Naive thymus-derived CD4-positive, alpha-beta T cell (primary cell): ENCODE results near the gene RHBDD1. TPM values are rescaled to one million over a fixed set of nuclear protein-coding genes. Genes with fewer than 3 reads are reported as not detected.

ENCODE experiments used
- ATAC-seq: fragments of 150-1000 bp; cut with Tn5 transposase; 2 replicates; pipeline ENCODE4 v1.10.0; 2021; ENCODE audit warnings: mild to moderate bottlenecking, moderate library complexity
- CTCF ChIA-PET: fragments of 350-600 bp; sonication (Branson Sonifier 250); formaldehyde crosslinking; loops from one replicate; lab custom pipeline; 2021; ENCODE audit warnings: antibody characterized with exemption; lab: Charles Lee
- POLR2A ChIA-PET: fragments of 350-600 bp; sonication (Branson Sonifier 250); formaldehyde crosslinking; loops from one replicate; lab custom pipeline; 2021; ENCODE audit warnings: antibody characterized with exemption, inconsistent platforms; lab: Charles Lee
- DNase-seq, 9 donors: peaks; one replicate each; pipeline versions ENCODE4 v3.0.0 to v3.0.0-alpha.2; 2020 to 2022; ENCODE audit warnings: mixed read lengths in 1 of 9
- H3K27ac ChIP-seq: one replicate; pipeline ENCODE4 v1.7.0; 2013; ENCODE audit warnings: mild to moderate bottlenecking, low read depth, low read length, moderate library complexity
- H3K27me3 ChIP-seq, 2 donors: one replicate each; pipeline ENCODE4 v1.7.0; 2013; ENCODE audit warnings: low read length in 2 of 2, mild to moderate bottlenecking in 2 of 2, moderate library complexity in 2 of 2; ENCODE audit not compliant: control insufficient read depth in 2 of 2, insufficient read depth in 2 of 2
- H3K36me3 ChIP-seq, 3 experiments: 1 replicate in 2 of 3; 2 replicates in 1 of 3; pipeline ENCODE4 v1.7.0; 2013; ENCODE audit warnings: low read length in 3 of 3, mild to moderate bottlenecking in 3 of 3, moderate library complexity in 1 of 3; ENCODE audit not compliant: insufficient read depth in 3 of 3, control insufficient read depth in 2 of 3
- H3K4me1 ChIP-seq, 2 donors: one replicate each; pipeline ENCODE4 v1.7.0; 2013; ENCODE audit warnings: low read length in 2 of 2, mild to moderate bottlenecking in 2 of 2, moderate library complexity in 1 of 2; ENCODE audit not compliant: control insufficient read depth in 2 of 2, insufficient read depth in 2 of 2
- H3K4me3 ChIP-seq: 2 replicates; pipeline ENCODE4 v1.7.0; 2013; ENCODE audit warnings: mild to moderate bottlenecking, low read length
- H3K9me3 ChIP-seq, 3 experiments: 1 replicate in 2 of 3; 2 replicates in 1 of 3; pipeline ENCODE4 v1.7.0; 2013; ENCODE audit warnings: low read length in 3 of 3; ENCODE audit not compliant: control insufficient read depth in 2 of 3
- H3K27ac Mint-ChIP-seq, 9 donors: one replicate each; pipeline ENCODE4 v1.8.0; 2020 to 2022; ENCODE audit warnings: mixed read lengths in 9 of 9, mild to moderate bottlenecking in 8 of 9, moderate library complexity in 5 of 9, inconsistent platforms in 2 of 9
- H3K27me3 Mint-ChIP-seq, 5 donors: one replicate each; pipeline ENCODE4 v1.8.0; 2021 to 2022; ENCODE audit warnings: mixed read lengths in 5 of 5, mild to moderate bottlenecking in 1 of 5
- H3K36me3 Mint-ChIP-seq, 5 donors: one replicate each; pipeline ENCODE4 v1.8.0; 2020 to 2022; ENCODE audit warnings: mixed read lengths in 5 of 5, mild to moderate bottlenecking in 3 of 5, inconsistent platforms in 1 of 5
- H3K4me1 Mint-ChIP-seq, 7 donors: one replicate each; pipeline ENCODE4 v1.8.0; 2020 to 2022; ENCODE audit warnings: mixed read lengths in 7 of 7, mild to moderate bottlenecking in 3 of 7, inconsistent platforms in 1 of 7
- H3K4me3 Mint-ChIP-seq, 10 donors: one replicate each; pipeline ENCODE4 v1.8.0; 2020 to 2022; ENCODE audit warnings: mild to moderate bottlenecking in 10 of 10, mixed read lengths in 10 of 10, moderate library complexity in 6 of 10, inconsistent platforms in 2 of 10
- H3K9me3 Mint-ChIP-seq, 11 donors: one replicate each; pipeline ENCODE4 v1.8.0; 2020 to 2022; ENCODE audit warnings: mixed read lengths in 11 of 11, mild to moderate bottlenecking in 4 of 11, inconsistent platforms in 1 of 11, moderate library complexity in 1 of 11
- intact Hi-C, 2 donors: fragments of 100-400 bp; cut with micrococcal nuclease; formaldehyde crosslinking; loops; one replicate each; pipeline ENCODE4 v1.15.1; 2023
- polyA plus RNA-seq, 2 donors: library from polyadenylated mRNA; unstranded; fragments of 300-500 nt; fragmentation: Illumina TruSeq; gene quantifications; one replicate each; pipeline ENCODE4 v1.2.3, GENCODE V29; 2021
- total RNA-seq, 6 experiments: library from RNA in 5 of 6; stranded (reverse) in 5 of 6; gene quantifications; 1 replicate in 5 of 6; 2 replicates in 1 of 6; pipeline ENCODE4 v1.2.3 and lab custom pipeline; 2021 to 2026

Gene RHBDD1
- total and polyA plus RNA-seq, 7 experiments from 2014 or later, result 21.2 to 70.8 (median 48.3) TPM

- H3K9me3 ChIP-seq, result no peaks in the 10 kb centered on the region
- Mint-ChIP-seq H3K9me3 (no peaks in the 10 kb centered on the region), H3K27ac (peak overlapping the region; percentile 51 to 91 (median 76)), H3K36me3 (peaks cover 0 to 2% (median 0%) of the 10 kb centered on the region in 5 donors), H3K27me3 (peaks cover 5 to 24% (median 13%) of the 10 kb centered on the region in 5 donors), H3K4me1 (peaks cover 11 to 33% (median 22%) of the 10 kb centered on the region in 7 donors), H3K4me3 (peak overlapping the region; percentile 86 to 97 (median 91))
- H3K4me3 ChIP-seq, result peak overlapping the region; percentile 77
- ChIA-PET CTCF (interaction anchor here (1.0 to 3.1 kb wide), 9 partner anchors 10 to 1135 kb away, joined by 3 to 25 read pairs (median 8); partner anchors contain the start of gene RHBDD1), POLR2A (interaction anchor here (0.5 to 3.5 kb wide), 4 partner anchors 10 to 239 kb away, joined by 3 to 17 read pairs (median 11); partner anchors contain the start of gene RHBDD1)
- H3K36me3 ChIP-seq, result peaks cover 0 to 10% (median 0%) of the 10 kb centered on the region in 3 experiments
- DNase-seq, result peak; percentile 46 to 82 (median 65)
- no peaks in the 10 kb centered on the region for H3K27me3 ChIP-seq
- ATAC-seq, result peak; percentile 54
- peaks cover 9 to 13% of the 10 kb centered on the region in 2 donors for H3K4me1 ChIP-seq
- peak overlapping the region; percentile 24 for H3K27ac ChIP-seq
- intact Hi-C loops, result loop anchor here (1.0 to 10.0 kb wide), 8 partner anchors 151 to 1799 kb away; no protein-coding TSS in a partner anchor
Measured at GRCh38 chr2:226800941-226801784, 34.7 kb upstream of the RHBDD1 start.

GRCh38 chr2:226802573-226802972 is 33.3 kb upstream of the RHBDD1 start:
- Mint-ChIP-seq H3K27ac (no peak overlapping the region), H3K4me3 (peak overlapping the region in 1 of 10 donors; percentile 12), H3K4me1 (peaks cover 10 to 24% (median 21%) of the 10 kb centered on the region in 7 donors), H3K36me3 (no peaks in the 10 kb centered on the region), H3K9me3 (no peaks in the 10 kb centered on the region), H3K27me3 (peaks cover 15 to 31% (median 22%) of the 10 kb centered on the region in 5 donors)
- Histone ChIP-seq H3K9me3 (no peaks in the 10 kb centered on the region), H3K27me3 (no peaks in the 10 kb centered on the region), H3K4me1 (peaks cover 9 to 13% of the 10 kb centered on the region in 2 donors), H3K27ac (no peak overlapping the region), H3K4me3 (no peak overlapping the region), H3K36me3 (peaks cover 0 to 10% (median 0%) of the 10 kb centered on the region in 3 experiments)
- ChIA-PET POLR2A (interaction anchor here (0.7 to 2.0 kb wide), 4 partner anchors 12 to 1133 kb away, joined by 3 to 14 read pairs (median 4); partner anchors contain the start of gene RHBDD1), CTCF (interaction anchor here (0.6 to 3.1 kb wide), 26 partner anchors 8 to 1141 kb away, joined by 3 to 25 read pairs (median 4); partner anchors contain the start of gene RHBDD1)
- intact Hi-C loops, result loop anchor here (1.0 to 10.0 kb wide), 12 partner anchors 176 to 1800 kb away; no protein-coding TSS in a partner anchor
- peak in 7 of 9 donors; percentile 50 to 75 (median 67) for DNase-seq
- ATAC-seq, result peak; percentile 39

- H3K36me3 Mint-ChIP-seq, result no peaks in the 10 kb centered on the region
- no peak overlapping the region for H3K4me3 ChIP-seq
- DNase-seq (no peak), ATAC-seq (no peak)
- CTCF ChIA-PET, result interaction anchor here (0.6 to 1.9 kb wide), 10 partner anchors 9 to 1142 kb away, joined by 3 to 20 read pairs (median 3); no protein-coding TSS in a partner anchor
- no peaks in the 10 kb centered on the region for H3K27me3 ChIP-seq
- peaks cover 10 to 23% (median 21%) of the 10 kb centered on the region in 7 donors for H3K4me1 Mint-ChIP-seq
- H3K36me3 ChIP-seq, result peaks cover 0 to 10% (median 0%) of the 10 kb centered on the region in 3 experiments
- no peaks in the 10 kb centered on the region for H3K9me3 Mint-ChIP-seq
- peaks cover 9 to 13% of the 10 kb centered on the region in 2 donors for H3K4me1 ChIP-seq
- POLR2A ChIA-PET, result interaction anchor here (2.0 kb wide), 1 partner anchor 32 kb away, joined by 14 read pairs; the partner anchor contains the start of gene RHBDD1
- H3K27me3 Mint-ChIP-seq, result peaks cover 23 to 37% (median 28%) of the 10 kb centered on the region in 5 donors
- H3K9me3 ChIP-seq, result no peaks in the 10 kb centered on the region
- intact Hi-C loops, result loop anchor here (2.0 to 10.0 kb wide), 7 partner anchors 379 to 1801 kb away; no protein-coding TSS in a partner anchor
- no peak overlapping the region for H3K27ac Mint-ChIP-seq
- H3K4me3 Mint-ChIP-seq, result no peak overlapping the region
- H3K27ac ChIP-seq, result no peak overlapping the region
Measured at GRCh38 chr2:226803410-226803809, 32.4 kb upstream of the RHBDD1 start.

- H3K36me3 Mint-ChIP-seq, result no peaks in the 10 kb centered on the region
- H3K4me1 Mint-ChIP-seq, result no peaks in the 10 kb centered on the region
- Histone ChIP-seq H3K4me3 (no peak overlapping the region), H3K9me3 (no peaks in the 10 kb centered on the region), H3K27ac (no peak overlapping the region), H3K4me1 (no peaks in the 10 kb centered on the region), H3K36me3 (no peaks in the 10 kb centered on the region), H3K27me3 (no peaks in the 10 kb centered on the region)
- ChIA-PET CTCF (no interaction called here), POLR2A (no interaction called here)
- DNase-seq (no peak), ATAC-seq (no peak)
- no peak overlapping the region for H3K27ac Mint-ChIP-seq
- H3K9me3 Mint-ChIP-seq, result peaks cover 0 to 1% (median 0%) of the 10 kb centered on the region in 11 donors
- H3K4me3 Mint-ChIP-seq, result no peak overlapping the region
- intact Hi-C loops, result loop anchor here in 1 of 2 donors (2.0 to 10.0 kb wide), 2 partner anchors 294 to 422 kb away; no protein-coding TSS in a partner anchor
- H3K27me3 Mint-ChIP-seq, result peaks cover 21 to 46% (median 42%) of the 10 kb centered on the region in 5 donors
Measured at GRCh38 chr2:226813148-226813701, 22.6 kb upstream of the RHBDD1 start.

GRCh38 chr2:226818930-226819329 is 16.9 kb upstream of the RHBDD1 start:
- H3K9me3 Mint-ChIP-seq, result peaks cover 0 to 6% (median 0%) of the 10 kb centered on the region in 11 donors
- DNase-seq (no peak), ATAC-seq (no peak)
- H3K27me3 Mint-ChIP-seq, result peaks cover 12 to 27% (median 12%) of the 10 kb centered on the region in 5 donors
- Histone ChIP-seq H3K9me3 (no peaks in the 10 kb centered on the region), H3K4me1 (no peaks in the 10 kb centered on the region), H3K36me3 (no peaks in the 10 kb centered on the region), H3K27ac (no peak overlapping the region), H3K4me3 (no peak overlapping the region), H3K27me3 (no peaks in the 10 kb centered on the region)
- H3K4me1 Mint-ChIP-seq, result no peaks in the 10 kb centered on the region
- ChIA-PET POLR2A (no interaction called here), CTCF (interaction anchor here (0.6 kb wide), 1 partner anchor 13 kb away, joined by 3 read pairs; no protein-coding TSS in a partner anchor)
- H3K4me3 Mint-ChIP-seq, result no peak overlapping the region
- H3K27ac Mint-ChIP-seq, result no peak overlapping the region
- peaks cover 0 to 9% (median 4%) of the 10 kb centered on the region in 5 donors for H3K36me3 Mint-ChIP-seq
- intact Hi-C loops, result loop anchor here in 1 of 2 donors (10.0 kb wide), 1 partner anchor 416 kb away; no protein-coding TSS in a partner anchor

- Histone ChIP-seq H3K36me3 (no peaks in the 10 kb centered on the region), H3K4me1 (no peaks in the 10 kb centered on the region), H3K27me3 (no peaks in the 10 kb centered on the region), H3K9me3 (no peaks in the 10 kb centered on the region), H3K4me3 (no peak overlapping the region), H3K27ac (no peak overlapping the region)
- intact Hi-C loops, result no loop called here
- ChIA-PET POLR2A (interaction anchor here (1.9 kb wide), 1 partner anchor 10 kb away, joined by 10 read pairs; the partner anchor contains the start of gene RHBDD1), CTCF (no interaction called here)
- no peaks in the 10 kb centered on the region for H3K4me1 Mint-ChIP-seq
- ATAC-seq, result no peak
- H3K27me3 Mint-ChIP-seq, result peaks cover 0 to 4% (median 0%) of the 10 kb centered on the region in 5 donors
- H3K4me3 Mint-ChIP-seq, result no peak overlapping the region
- no peak overlapping the region for H3K27ac Mint-ChIP-seq
- DNase-seq, result no peak
- peaks cover 0 to 6% (median 0%) of the 10 kb centered on the region in 11 donors for H3K9me3 Mint-ChIP-seq
- H3K36me3 Mint-ChIP-seq, result peaks cover 0 to 5% (median 4%) of the 10 kb centered on the region in 5 donors
Measured at GRCh38 chr2:226825056-226825455, 10.8 kb upstream of the RHBDD1 start.
